Measurements from ENCODE around the gene ZNF784.

ZNF784 gene

DNA sequence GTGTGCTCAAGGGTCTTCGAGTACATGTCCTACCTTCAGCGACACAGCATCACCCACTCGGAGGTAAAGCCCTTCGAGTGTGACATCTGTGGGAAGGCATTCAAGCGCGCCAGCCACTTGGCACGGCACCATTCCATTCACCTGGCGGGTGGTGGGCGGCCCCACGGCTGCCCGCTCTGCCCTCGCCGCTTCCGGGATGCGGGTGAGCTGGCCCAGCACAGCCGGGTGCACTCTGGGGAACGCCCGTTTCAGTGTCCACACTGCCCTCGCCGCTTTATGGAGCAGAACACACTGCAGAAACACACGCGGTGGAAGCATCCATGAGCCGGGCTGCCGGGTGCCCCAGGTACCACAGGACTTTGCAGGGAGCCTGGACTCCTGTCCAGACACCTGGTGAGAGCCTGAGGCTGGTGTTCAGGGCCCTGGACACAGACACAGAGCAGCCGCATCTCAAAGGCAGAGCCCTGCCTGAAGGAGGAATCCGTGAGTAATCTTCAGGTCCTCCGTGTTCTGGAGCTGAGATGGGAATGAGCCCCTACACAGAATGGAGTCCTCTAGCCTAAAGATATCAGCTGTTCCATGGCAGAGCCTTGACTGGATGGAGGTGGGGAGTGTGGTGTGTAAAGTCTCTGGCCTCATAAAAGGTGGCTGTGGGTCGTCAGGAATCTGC is 20.6 kb upstream of the ZNF784 start:
- TF ChIP-seq CTCF (IDR thresholded peaks at IDR 0.05; ENCODE audit: insufficient read depth, low read length) (no peak), GABPA (IDR thresholded peaks at IDR 0.05; ENCODE audit: low read depth) (no peak), REST (IDR thresholded peaks at IDR 0.05; ENCODE audit: insufficient replicate concordance, low read depth) (no peak), POLR2AphosphoS5 (IDR thresholded peaks at IDR 0.05; ENCODE audit: low read depth) (no peak), SPI1 (IDR thresholded peaks at IDR 0.05; ENCODE audit: borderline replicate concordance, low read depth) (no peak)
- no peak overlapping the region for H3K27ac ChIP-seq (replicated peaks)
- H3K27me3 ChIP-seq (ENCODE audit: insufficient read depth, poor library complexity, severe bottlenecking), result no peaks in the 10 kb centered on the region
- DNase-seq (ENCODE audit: low read depth in 1 of 2, low spot score in 1 of 2), result no peak
- no peak overlapping the region for H3K4me3 ChIP-seq (replicated peaks; ENCODE audit: insufficient read depth, low read length)

DNA sequence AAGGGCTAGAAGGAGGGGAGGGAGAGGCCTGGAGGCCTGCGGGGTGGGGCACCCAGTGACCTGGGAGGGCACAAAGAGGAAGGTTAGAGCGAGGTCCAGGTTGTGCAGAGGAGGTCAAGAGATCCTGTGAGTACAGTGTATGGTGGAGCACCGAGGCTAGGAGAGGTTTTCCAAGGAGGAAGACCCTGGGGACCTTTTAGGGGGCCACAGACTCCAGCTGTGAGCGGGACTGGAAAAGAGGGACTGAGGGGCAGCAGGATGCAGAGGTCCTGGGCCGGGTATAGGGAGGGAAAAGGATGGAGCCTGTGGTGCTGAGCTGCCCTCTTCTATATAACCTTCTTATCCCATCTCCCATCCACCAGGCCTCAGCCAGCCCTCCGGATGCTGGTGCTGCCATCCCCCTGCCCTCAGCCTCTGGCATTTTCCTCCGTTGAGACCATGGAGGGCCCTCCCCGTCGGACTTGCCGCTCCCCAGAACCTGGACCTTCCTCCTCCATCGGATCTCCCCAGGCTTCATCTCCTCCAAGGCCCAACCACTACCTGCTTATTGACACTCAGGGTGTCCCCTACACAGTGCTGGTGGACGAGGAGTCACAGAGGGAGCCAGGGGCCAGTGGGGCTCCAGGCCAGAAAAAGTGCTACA is 19.9 kb upstream of the ZNF784 start:
- peak overlapping the region; percentile 91 for H3K4me3 ChIP-seq (replicated peaks; ENCODE audit: insufficient read depth, low read length)
- no peak for DNase-seq (ENCODE audit: low read depth in 1 of 2, low spot score in 1 of 2)
- no peaks in the 10 kb centered on the region for H3K27me3 ChIP-seq (ENCODE audit: insufficient read depth, poor library complexity, severe bottlenecking)
- no peak for TF ChIP-seq CTCF (IDR thresholded peaks at IDR 0.05; ENCODE audit: insufficient read depth, low read length)
- no peak for TF ChIP-seq SPI1 (IDR thresholded peaks at IDR 0.05; ENCODE audit: borderline replicate concordance, low read depth)
- TF ChIP-seq POLR2AphosphoS5 (IDR thresholded peaks at IDR 0.05; ENCODE audit: low read depth), result no peak
- no peak for TF ChIP-seq GABPA (IDR thresholded peaks at IDR 0.05; ENCODE audit: low read depth)
- TF ChIP-seq REST (IDR thresholded peaks at IDR 0.05; ENCODE audit: insufficient replicate concordance, low read depth), result no peak
- peak overlapping the region; percentile 79 for H3K27ac ChIP-seq (replicated peaks)

DNA sequence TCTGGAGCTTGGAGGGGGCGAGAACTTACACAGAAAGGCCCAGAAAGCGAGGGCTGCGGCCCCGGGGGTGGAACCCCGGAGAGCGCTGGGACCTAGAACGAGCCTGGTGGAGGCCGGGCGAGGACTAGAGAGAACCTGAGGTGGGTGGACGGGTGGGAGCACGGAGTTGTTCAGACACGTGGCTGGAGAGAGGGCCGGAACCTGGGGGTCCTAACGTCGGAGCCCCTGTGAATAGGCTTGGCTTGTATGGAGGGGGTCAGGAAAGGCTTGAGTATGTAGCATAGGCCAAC is 19.5 kb upstream of the ZNF784 start:
- TF ChIP-seq CTCF (IDR thresholded peaks at IDR 0.05; ENCODE audit: insufficient read depth, low read length) (no peak), GABPA (IDR thresholded peaks at IDR 0.05; ENCODE audit: low read depth) (no peak), REST (IDR thresholded peaks at IDR 0.05; ENCODE audit: insufficient replicate concordance, low read depth) (no peak), SPI1 (IDR thresholded peaks at IDR 0.05; ENCODE audit: borderline replicate concordance, low read depth) (no peak), POLR2AphosphoS5 (IDR thresholded peaks at IDR 0.05; ENCODE audit: low read depth) (no peak)
- no peaks in the 10 kb centered on the region for H3K27me3 ChIP-seq (ENCODE audit: insufficient read depth, poor library complexity, severe bottlenecking)
- peak overlapping the region; percentile 91 for H3K4me3 ChIP-seq (replicated peaks; ENCODE audit: insufficient read depth, low read length)
- peak overlapping the region; percentile 79 for H3K27ac ChIP-seq (replicated peaks)
- no peak for DNase-seq (ENCODE audit: low read depth in 1 of 2, low spot score in 1 of 2)

Data from HL-60 (cell line).